HL-60 (cell line): ENCODE results near the gene GABRR1.

Source experiments
- DNase-seq, 2 experiments: peaks; one replicate each; pipeline ENCODE4 v3.0.0-alpha.2; 2010 to 2020; ENCODE audit warnings: low read depth in 1 of 2, low spot score in 1 of 2
- H3K27ac ChIP-seq: fragments of 250-450 bp; sonication (Bioruptor Pico); replicated peaks from 2 replicates; pipeline ENCODE4 v1.5.1; 2020; ENCODE audit warnings: mild to moderate bottlenecking, moderate library complexity
- H3K27me3 ChIP-seq: fragments of 250-450 bp; sonication (Bioruptor Pico); 2 replicates; pipeline ENCODE4 v1.5.1; 2021; ENCODE audit warnings: mild to moderate bottlenecking, moderate library complexity; ENCODE audit not compliant: insufficient read depth, poor library complexity, severe bottlenecking
- H3K4me3 ChIP-seq: replicated peaks from 2 replicates; pipeline ENCODE4 v1.5.1; 2011; ENCODE audit warnings: mild to moderate bottlenecking, control low read depth, low read length; ENCODE audit not compliant: insufficient read depth
- GABPA ChIP-seq: IDR thresholded peaks from 2 replicates; pipeline ENCODE4 v1.6.1; 2012; ENCODE audit warnings: low read depth
- POLR2AphosphoS5 ChIP-seq: IDR thresholded peaks from 2 replicates; pipeline ENCODE4 v1.6.1; 2012; ENCODE audit warnings: low read depth
- SPI1 ChIP-seq: IDR thresholded peaks from 2 replicates; pipeline ENCODE4 v1.6.1; 2012; ENCODE audit warnings: low read depth, mild to moderate bottlenecking, borderline replicate concordance
- TF ChIP-seq, protein P1 (sequence below): IDR thresholded peaks from one replicate; pipeline ENCODE4 v1.5.1; 2011; ENCODE audit warnings: low read length, control low read depth, inconsistent platforms; ENCODE audit not compliant: insufficient read depth
- TF ChIP-seq, protein P2 (sequence below): IDR thresholded peaks from 2 replicates; pipeline ENCODE4 v1.6.1; 2012; ENCODE audit warnings: low read depth; ENCODE audit not compliant: insufficient replicate concordance

The GABRR1 gene

DNA sequence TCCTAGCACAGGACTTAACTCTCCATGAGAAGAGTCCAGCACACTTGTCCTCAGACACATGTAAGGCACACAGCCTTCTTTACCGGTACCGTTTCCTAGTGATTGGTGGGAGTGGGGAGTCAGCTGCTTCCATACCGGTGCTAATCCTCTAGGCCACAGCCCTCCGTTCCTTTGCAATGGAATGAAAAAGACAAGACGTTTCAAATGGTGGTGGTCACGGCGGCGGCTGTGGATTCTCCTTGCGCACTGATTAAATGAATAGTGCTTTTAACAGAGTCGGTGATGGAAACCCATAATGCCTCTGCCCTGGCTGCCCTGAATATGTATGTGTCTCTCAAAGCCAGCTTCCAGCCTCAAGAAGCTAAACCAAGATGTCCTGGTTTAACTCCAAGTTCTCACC lies 34.8 kb upstream of the GABRR1 start:
- TF ChIP-seq POLR2AphosphoS5 (no peak), SPI1 (no peak), GABPA (no peak)
- TF ChIP-seq, protein P1, sequence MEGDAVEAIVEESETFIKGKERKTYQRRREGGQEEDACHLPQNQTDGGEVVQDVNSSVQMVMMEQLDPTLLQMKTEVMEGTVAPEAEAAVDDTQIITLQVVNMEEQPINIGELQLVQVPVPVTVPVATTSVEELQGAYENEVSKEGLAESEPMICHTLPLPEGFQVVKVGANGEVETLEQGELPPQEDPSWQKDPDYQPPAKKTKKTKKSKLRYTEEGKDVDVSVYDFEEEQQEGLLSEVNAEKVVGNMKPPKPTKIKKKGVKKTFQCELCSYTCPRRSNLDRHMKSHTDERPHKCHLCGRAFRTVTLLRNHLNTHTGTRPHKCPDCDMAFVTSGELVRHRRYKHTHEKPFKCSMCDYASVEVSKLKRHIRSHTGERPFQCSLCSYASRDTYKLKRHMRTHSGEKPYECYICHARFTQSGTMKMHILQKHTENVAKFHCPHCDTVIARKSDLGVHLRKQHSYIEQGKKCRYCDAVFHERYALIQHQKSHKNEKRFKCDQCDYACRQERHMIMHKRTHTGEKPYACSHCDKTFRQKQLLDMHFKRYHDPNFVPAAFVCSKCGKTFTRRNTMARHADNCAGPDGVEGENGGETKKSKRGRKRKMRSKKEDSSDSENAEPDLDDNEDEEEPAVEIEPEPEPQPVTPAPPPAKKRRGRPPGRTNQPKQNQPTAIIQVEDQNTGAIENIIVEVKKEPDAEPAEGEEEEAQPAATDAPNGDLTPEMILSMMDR = no peak
- TF ChIP-seq, protein P2, sequence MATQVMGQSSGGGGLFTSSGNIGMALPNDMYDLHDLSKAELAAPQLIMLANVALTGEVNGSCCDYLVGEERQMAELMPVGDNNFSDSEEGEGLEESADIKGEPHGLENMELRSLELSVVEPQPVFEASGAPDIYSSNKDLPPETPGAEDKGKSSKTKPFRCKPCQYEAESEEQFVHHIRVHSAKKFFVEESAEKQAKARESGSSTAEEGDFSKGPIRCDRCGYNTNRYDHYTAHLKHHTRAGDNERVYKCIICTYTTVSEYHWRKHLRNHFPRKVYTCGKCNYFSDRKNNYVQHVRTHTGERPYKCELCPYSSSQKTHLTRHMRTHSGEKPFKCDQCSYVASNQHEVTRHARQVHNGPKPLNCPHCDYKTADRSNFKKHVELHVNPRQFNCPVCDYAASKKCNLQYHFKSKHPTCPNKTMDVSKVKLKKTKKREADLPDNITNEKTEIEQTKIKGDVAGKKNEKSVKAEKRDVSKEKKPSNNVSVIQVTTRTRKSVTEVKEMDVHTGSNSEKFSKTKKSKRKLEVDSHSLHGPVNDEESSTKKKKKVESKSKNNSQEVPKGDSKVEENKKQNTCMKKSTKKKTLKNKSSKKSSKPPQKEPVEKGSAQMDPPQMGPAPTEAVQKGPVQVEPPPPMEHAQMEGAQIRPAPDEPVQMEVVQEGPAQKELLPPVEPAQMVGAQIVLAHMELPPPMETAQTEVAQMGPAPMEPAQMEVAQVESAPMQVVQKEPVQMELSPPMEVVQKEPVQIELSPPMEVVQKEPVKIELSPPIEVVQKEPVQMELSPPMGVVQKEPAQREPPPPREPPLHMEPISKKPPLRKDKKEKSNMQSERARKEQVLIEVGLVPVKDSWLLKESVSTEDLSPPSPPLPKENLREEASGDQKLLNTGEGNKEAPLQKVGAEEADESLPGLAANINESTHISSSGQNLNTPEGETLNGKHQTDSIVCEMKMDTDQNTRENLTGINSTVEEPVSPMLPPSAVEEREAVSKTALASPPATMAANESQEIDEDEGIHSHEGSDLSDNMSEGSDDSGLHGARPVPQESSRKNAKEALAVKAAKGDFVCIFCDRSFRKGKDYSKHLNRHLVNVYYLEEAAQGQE = no peak
- no peak overlapping the region for H3K27ac ChIP-seq
- H3K27me3 ChIP-seq = no peaks in the 10 kb centered on the region
- no peak for DNase-seq
- H3K4me3 ChIP-seq = no peak overlapping the region

DNA sequence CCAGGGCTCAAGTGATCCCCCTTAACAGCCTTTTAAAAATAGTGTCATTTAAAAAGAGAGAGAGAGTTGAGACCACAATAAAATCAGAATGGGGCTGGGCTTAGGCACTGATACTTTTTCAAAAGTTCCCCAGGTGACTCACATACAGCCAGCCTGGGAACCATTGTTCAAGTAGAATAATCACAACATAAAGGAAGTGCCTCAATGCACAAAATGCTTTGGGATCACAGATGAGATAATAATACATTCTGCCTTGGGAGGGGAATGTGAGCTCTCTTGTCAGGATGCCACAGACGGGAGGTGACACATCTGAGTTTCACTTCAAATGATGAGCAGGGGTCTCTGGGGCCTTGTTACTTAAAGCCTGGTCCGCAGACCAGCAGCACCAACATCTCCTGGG lies 34.0 kb upstream of the GABRR1 start:
- no peak for DNase-seq
- TF ChIP-seq POLR2AphosphoS5 (no peak), GABPA (no peak), SPI1 (no peak)
- TF ChIP-seq, protein P2 = no peak
- TF ChIP-seq, protein P1 = no peak
- no peak overlapping the region for H3K27ac ChIP-seq
- H3K4me3 ChIP-seq = no peak overlapping the region
- no peaks in the 10 kb centered on the region for H3K27me3 ChIP-seq

DNA sequence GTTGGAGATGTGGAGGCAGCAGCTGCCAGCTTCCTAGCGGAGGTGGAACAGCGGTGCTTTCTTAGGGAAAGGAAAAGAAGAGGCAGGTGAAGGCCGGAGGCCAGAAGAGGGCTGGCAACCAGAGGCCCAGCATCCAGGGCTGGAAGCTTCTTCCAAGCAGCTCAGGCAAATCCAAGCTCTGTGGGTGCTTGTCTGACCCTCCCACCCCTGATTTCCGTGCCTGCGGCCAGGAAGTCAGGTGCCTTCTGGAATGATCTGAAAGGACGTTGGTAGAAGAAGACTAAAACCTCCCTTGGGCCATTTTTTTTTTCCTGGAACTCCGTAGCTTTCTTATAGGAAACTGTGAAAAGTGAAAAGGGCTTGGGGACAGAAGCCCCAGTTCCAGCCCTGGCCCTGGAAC lies 33.1 kb upstream of the GABRR1 start:
- no peaks in the 10 kb centered on the region for H3K27me3 ChIP-seq
- no peak overlapping the region for H3K4me3 ChIP-seq
- TF ChIP-seq, protein P1 = no peak
- TF ChIP-seq SPI1 (no peak), GABPA (no peak)
- TF ChIP-seq, protein P2 = no peak
- no peak for DNase-seq
- H3K27ac ChIP-seq = no peak overlapping the region
